Measurements from ENCODE around the gene GLT6D1. TPM values are rescaled to one million over a fixed set of nuclear protein-coding genes. Genes with fewer than 3 reads are reported as not detected.

GLT6D1 gene
- total RNA-seq, 1 donor from 2014 or later: not detected

GRCh38 chr9:135632841-135633240 lies 6.5 kb downstream of the GLT6D1 start:
- no peak for DNase-seq (ENCODE audit: extremely low read depth, low read depth, low spot score)

- no peak for DNase-seq (ENCODE audit: extremely low read depth, low read depth, low spot score)
Measured at GRCh38 chr9:135624282-135624681, 15.1 kb downstream of the GLT6D1 start.

GRCh38 chr9:135622415-135623020 lies 16.8 kb downstream of the GLT6D1 start:
- no peak for DNase-seq (ENCODE audit: extremely low read depth, low read depth, low spot score)

GRCh38 chr9:135620558-135620957 lies 18.8 kb downstream of the GLT6D1 start:
- DNase-seq (ENCODE audit: extremely low read depth, low read depth, low spot score): no peak

GRCh38 chr9:135619599-135619886 lies 19.8 kb downstream of the GLT6D1 start:
- DNase-seq (ENCODE audit: extremely low read depth, low read depth, low spot score): no peak

GRCh38 chr9:135618866-135619598 lies 20.3 kb downstream of the GLT6D1 start:
- no peak for DNase-seq (ENCODE audit: extremely low read depth, low read depth, low spot score)

GRCh38 chr9:135617991-135618411 lies 21.3 kb downstream of the GLT6D1 start:
- DNase-seq (ENCODE audit: extremely low read depth, low read depth, low spot score): no peak

GRCh38 chr9:135617538-135617900 lies 21.8 kb downstream of the GLT6D1 start:
- DNase-seq (ENCODE audit: extremely low read depth, low read depth, low spot score): no peak

- DNase-seq (ENCODE audit: extremely low read depth, low read depth, low spot score): no peak
Measured at GRCh38 chr9:135616619-135617537, 22.5 kb downstream of the GLT6D1 start.

GRCh38 chr9:135615666-135616618 lies 23.4 kb downstream of the GLT6D1 start:
- DNase-seq (ENCODE audit: extremely low read depth, low read depth, low spot score): no peak

GRCh38 chr9:135614821-135615665 lies 24.3 kb downstream of the GLT6D1 start:
- no peak for DNase-seq (ENCODE audit: extremely low read depth, low read depth, low spot score)

GRCh38 chr9:135613946-135614805 lies 25.2 kb downstream of the GLT6D1 start:
- DNase-seq (ENCODE audit: extremely low read depth, low read depth, low spot score): no peak

- no peak for DNase-seq (ENCODE audit: extremely low read depth, low read depth, low spot score)
Measured at GRCh38 chr9:135612981-135613910, 26.1 kb downstream of the GLT6D1 start.

- DNase-seq (ENCODE audit: extremely low read depth, low read depth, low spot score): no peak
Measured at GRCh38 chr9:135612437-135612836, 26.9 kb downstream of the GLT6D1 start.

- no peak for DNase-seq (ENCODE audit: extremely low read depth, low read depth, low spot score)
Measured at GRCh38 chr9:135611875-135612209, 27.5 kb downstream of the GLT6D1 start.

GRCh38 chr9:135611142-135611874 lies 28.0 kb downstream of the GLT6D1 start:
- no peak for DNase-seq (ENCODE audit: extremely low read depth, low read depth, low spot score)

All from glomerular endothelial cell (primary cell).